CD14-positive monocyte (primary cell): ENCODE results near the gene DOCK1. TPM values are rescaled to one million over a fixed set of nuclear protein-coding genes. Genes with fewer than 3 reads are reported as not detected.

Experiments
- DNase-seq, 3 donors: peaks; one replicate each; pipeline ENCODE4 v3.0.0-alpha.2; 2011 to 2022
- H2AFZ ChIP-seq: 2 replicates; pipeline ENCODE4 v1.6.0; 2012; ENCODE audit warnings: mild to moderate bottlenecking, low read depth, low read length, inconsistent platforms; ENCODE audit not compliant: insufficient read depth, poor library complexity, severe bottlenecking
- H3K27ac ChIP-seq, 2 donors: 1 replicate in 1 of 2; 2 replicates in 1 of 2; pipeline ENCODE4 v1.5.1; 2012 to 2013; ENCODE audit warnings: low read length in 2 of 2, control low read depth in 1 of 2, inconsistent platforms in 1 of 2, low read depth in 1 of 2, mild to moderate bottlenecking in 1 of 2
- H3K27me3 ChIP-seq, 2 donors: one replicate each; pipeline versions ENCODE4 v1.6.0 to v1.6.1; 2011 to 2013; ENCODE audit warnings: low read length in 2 of 2; ENCODE audit not compliant: control insufficient read depth in 2 of 2, insufficient read depth in 2 of 2
- H3K36me3 ChIP-seq, 2 donors: replicated peaks in 1 of 2; 1 replicate in 1 of 2; 2 replicates in 1 of 2; pipeline versions ENCODE4 v1.5.1 to v1.6.1; 2012 to 2013; ENCODE audit warnings: low read length in 2 of 2, control low read depth in 1 of 2, inconsistent platforms in 1 of 2, mild to moderate bottlenecking in 1 of 2; ENCODE audit not compliant: insufficient read depth in 2 of 2, control insufficient read depth in 1 of 2
- H3K4me1 ChIP-seq, 2 donors: 1 replicate in 1 of 2; 2 replicates in 1 of 2; pipeline versions ENCODE4 v1.5.1 to v1.6.1; 2012 to 2013; ENCODE audit warnings: low read length in 2 of 2, control low read depth in 1 of 2, inconsistent platforms in 1 of 2, mild to moderate bottlenecking in 1 of 2, moderate library complexity in 1 of 2; ENCODE audit not compliant: insufficient read depth in 2 of 2, control insufficient read depth in 1 of 2
- H3K4me2 ChIP-seq: replicated peaks from 2 replicates; pipeline ENCODE3; 2012; ENCODE audit warnings: low read length, moderate library complexity, mild to moderate bottlenecking; ENCODE audit not compliant: poor library complexity, severe bottlenecking; ENCODE audit errors: extremely low read depth
- H3K4me3 ChIP-seq, 3 experiments: fragments of 200-600 bp in 1 of 3; sonication (generic) in 1 of 3; replicated peaks in 1 of 3; 1 replicate in 2 of 3; 2 replicates in 1 of 3; pipeline ENCODE4 v1.5.1; 2011 to 2013; ENCODE audit warnings: low read length in 3 of 3, mild to moderate bottlenecking in 3 of 3, control low read depth in 2 of 3, low read depth in 2 of 3, inconsistent platforms in 1 of 3, moderate library complexity in 1 of 3
- H3K79me2 ChIP-seq: 2 replicates; pipeline ENCODE4 v1.6.0; 2012; ENCODE audit warnings: mild to moderate bottlenecking, control low read depth, inconsistent platforms, low read length, moderate library complexity; ENCODE audit not compliant: insufficient read depth
- H3K9ac ChIP-seq: 2 replicates; pipeline ENCODE4 v1.6.0; 2017; ENCODE audit warnings: low read length, mild to moderate bottlenecking; ENCODE audit not compliant: insufficient read depth, poor library complexity, severe bottlenecking
- H3K9me3 ChIP-seq, 2 donors: replicated peaks in 1 of 2; 1 replicate in 1 of 2; 2 replicates in 1 of 2; pipeline versions ENCODE4 v1.5.1 to v1.6.1; 2012 to 2013; ENCODE audit warnings: low read length in 2 of 2, control low read depth in 1 of 2; ENCODE audit not compliant: control insufficient read depth in 1 of 2, insufficient read depth in 1 of 2
- H4K20me1 ChIP-seq: 2 replicates; pipeline ENCODE4 v1.6.0; 2012; ENCODE audit warnings: mild to moderate bottlenecking, low read length, control low read depth, moderate library complexity; ENCODE audit not compliant: insufficient read depth
- H3K27ac Mint-ChIP-seq, 7 donors: one replicate each; pipeline ENCODE4 v1.8.0; 2020; ENCODE audit warnings: mild to moderate bottlenecking in 7 of 7, mixed read lengths in 7 of 7, moderate library complexity in 6 of 7, inconsistent platforms in 2 of 7
- H3K27me3 Mint-ChIP-seq, 3 donors: one replicate each; pipeline ENCODE4 v1.8.0; 2021 to 2022; ENCODE audit warnings: low read depth in 3 of 3, mild to moderate bottlenecking in 3 of 3, mixed read lengths in 3 of 3, moderate library complexity in 3 of 3, inconsistent platforms in 1 of 3
- H3K36me3 Mint-ChIP-seq, 2 donors: one replicate each; pipeline ENCODE4 v1.8.0; 2020; ENCODE audit warnings: mixed read lengths in 2 of 2, inconsistent platforms in 1 of 2, mild to moderate bottlenecking in 1 of 2
- H3K4me1 Mint-ChIP-seq: one replicate; pipeline ENCODE4 v1.8.0; 2020; ENCODE audit warnings: mild to moderate bottlenecking, mixed read lengths
- H3K4me3 Mint-ChIP-seq, 2 donors: one replicate each; pipeline ENCODE4 v1.8.0; 2020; ENCODE audit warnings: mild to moderate bottlenecking in 2 of 2, mixed read lengths in 2 of 2, moderate library complexity in 1 of 2
- H3K9me3 Mint-ChIP-seq, 7 donors: one replicate each; pipeline ENCODE4 v1.8.0; 2020 to 2022; ENCODE audit warnings: mixed read lengths in 7 of 7, mild to moderate bottlenecking in 6 of 7, moderate library complexity in 6 of 7, inconsistent platforms in 2 of 7
- CTCF ChIP-seq: fragments of 200-600 bp; IDR thresholded peaks from one replicate; pipeline ENCODE4 v1.8.0; 2022; ENCODE audit warnings: antibody characterized with exemption, mild to moderate bottlenecking
- WGBS: methylation state at CpG from one replicate; pipeline ENCODE4 v1.1.5; 2013; ENCODE audit warnings: missing lambda C conversion rate; ENCODE audit not compliant: insufficient coverage; 5-methylcytosine and 5-hydroxymethylcytosine counted together
- intact Hi-C, 2 donors: fragments of 100-400 bp; cut with micrococcal nuclease; formaldehyde crosslinking; loops; one replicate each; pipeline versions ENCODE4 v1.15.0 to v1.15.1; 2023
- polyA plus RNA-seq, 3 donors: library from polyadenylated mRNA; depleted of rRNA in 1 of 3; unstranded in 2 of 3; stranded (reverse) in 1 of 3; fragments of 300-500 nt in 2 of 3; fragments of >200 nt in 1 of 3; fragmentation: Illumina TruSeq in 2 of 3; gene quantifications; 1 replicate in 2 of 3; 2 replicates in 1 of 3; pipeline ENCODE4 v1.2.3, GENCODE V29; 2012 to 2021

DOCK1 gene
- polyA plus RNA-seq, 3 donors: 0.31 to 0.35 TPM; not detected in 1

- H3K4me3 Mint-ChIP-seq: no peak overlapping the region
- TF ChIP-seq CTCF: no peak
- Histone ChIP-seq H3K9ac (no peak overlapping the region), H3K4me2 (no peak overlapping the region), H3K27ac (no peak overlapping the region), H3K9me3 (peaks cover 0 to 11% of the 10 kb centered on the region in 2 donors), H3K36me3 (no peaks in the 10 kb centered on the region), H3K4me1 (no peaks in the 10 kb centered on the region), H3K27me3 (no peaks in the 10 kb centered on the region), H3K4me3 (no peak overlapping the region), H3K79me2 (no peaks in the 10 kb centered on the region), H4K20me1 (no peaks in the 10 kb centered on the region), H2AFZ (no peak overlapping the region)
- H3K27ac Mint-ChIP-seq: no peak overlapping the region
- H3K9me3 Mint-ChIP-seq: peaks cover 0 to 9% (median 5%) of the 10 kb centered on the region in 7 donors
- H3K36me3 Mint-ChIP-seq: no peaks in the 10 kb centered on the region
- intact Hi-C loops: no loop called here
- DNase-seq: no peak
- peaks cover 0 to 5% (median 1%) of the 10 kb centered on the region in 3 donors for H3K27me3 Mint-ChIP-seq
- H3K4me1 Mint-ChIP-seq: no peaks in the 10 kb centered on the region
- 95% methylated on average over 10 of the region's 10 CpGs for WGBS
Observed at GRCh38 chr10:127100983-127101615, 195.9 kb downstream of the DOCK1 start.

GRCh38 chr10:127102176-127102575 is 196.9 kb downstream of the DOCK1 start:
- no peaks in the 10 kb centered on the region for H3K27me3 ChIP-seq
- no peak for TF ChIP-seq CTCF
- no peak for DNase-seq
- no peaks in the 10 kb centered on the region for H3K79me2 ChIP-seq
- Mint-ChIP-seq H3K36me3 (no peaks in the 10 kb centered on the region), H3K4me3 (no peak overlapping the region), H3K4me1 (no peaks in the 10 kb centered on the region), H3K27me3 (peaks cover 0 to 5% (median 1%) of the 10 kb centered on the region in 3 donors), H3K27ac (no peak overlapping the region), H3K9me3 (peaks cover 1 to 9% (median 5%) of the 10 kb centered on the region in 7 donors)
- H3K27ac ChIP-seq: no peak overlapping the region
- H3K4me2 ChIP-seq: no peak overlapping the region
- WGBS: 100% methylated on average over 1 of the region's 3 CpGs
- no peak overlapping the region for H2AFZ ChIP-seq
- no peak overlapping the region for H3K9ac ChIP-seq
- H4K20me1 ChIP-seq: no peaks in the 10 kb centered on the region
- H3K4me1 ChIP-seq: no peaks in the 10 kb centered on the region
- peaks cover 0 to 11% of the 10 kb centered on the region in 2 donors for H3K9me3 ChIP-seq
- intact Hi-C loops: no loop called here
- no peaks in the 10 kb centered on the region for H3K36me3 ChIP-seq
- H3K4me3 ChIP-seq: no peak overlapping the region
